Right ventricle myocardium inferior (tissue), 1 donor: ENCODE results near the gene FKBP2. TPM values are rescaled to one million over a fixed set of nuclear protein-coding genes. Genes with fewer than 3 reads are reported as not detected.
A peak's percentile ranks its signal among the peaks of the same experiment; 100 is the strongest.

Source experiments
- ATAC-seq: fragments of 200-7000 bp; cut with Tn5 transposase; one replicate; pipeline ENCODE4 v1.9.1; 2020; ENCODE audit warnings: mild to moderate bottlenecking, moderate library complexity
- DNase-seq: peaks from one replicate; pipeline ENCODE4 v3.0.0; 2021; ENCODE audit errors: missing footprints
- intact Hi-C: fragments of 100-400 bp; cut with DNase I; formaldehyde crosslinking; loops from one replicate; pipeline ENCODE4 v1.11.0; 2022
- total RNA-seq: library from RNA; stranded (reverse); fragmentation: NEBNext Ultra II Directional; extraction: Animal tissue kit (Norgen Biotek cat#: 25700); gene quantifications from one replicate; pipeline ENCODE4 v1.2.1, GENCODE V29; 2021
- donor health status: DM: no; HTN: yes; CAD: no; lungs with severe emphysema.

Gene FKBP2
- total RNA-seq, 1 donor from 2014 or later: 50.6 TPM

DNA sequence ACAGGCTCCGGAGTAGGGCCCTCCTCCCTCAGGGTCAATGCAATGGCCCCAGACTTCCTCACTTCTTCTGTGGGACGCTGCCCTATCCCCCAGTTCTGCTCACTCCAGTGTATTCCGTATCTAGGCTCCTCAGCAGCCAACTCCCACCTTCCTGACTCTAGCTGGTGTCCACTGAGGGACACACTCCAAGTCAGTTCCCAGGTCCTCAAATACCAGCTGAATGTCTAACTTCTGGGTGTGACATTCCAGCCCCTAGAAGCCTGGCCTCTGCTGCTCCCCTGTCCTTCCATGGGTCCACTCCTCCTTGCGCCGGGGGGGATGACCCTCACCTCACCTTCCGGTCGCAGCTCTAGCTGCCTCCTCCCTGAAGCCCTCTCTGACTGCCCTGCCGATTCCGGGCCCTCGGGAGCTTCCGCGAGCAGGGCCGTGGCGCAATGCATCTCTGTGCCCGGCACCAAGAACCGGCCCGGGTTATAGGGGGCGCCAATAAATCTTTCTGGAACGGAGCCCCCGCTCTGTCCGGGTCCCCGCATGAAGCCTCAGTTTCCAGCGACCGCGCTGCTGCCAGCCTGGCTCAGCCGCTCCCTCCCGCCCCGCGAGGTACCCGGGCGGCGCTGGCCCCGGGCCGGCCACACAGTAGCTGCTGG is 28.1 kb downstream of the FKBP2 start:
- peak; percentile 85 for DNase-seq
- intact Hi-C loops: loop anchor here (2.0 kb wide), 2 partner anchors 20 to 36 kb away; partner anchors contain the start of gene ESRRA
- peak; percentile 18 for ATAC-seq

- DNase-seq: peak; percentile 98
- peak; percentile 90 for ATAC-seq
- intact Hi-C loops: loop anchor here (1.0 to 2.0 kb wide), 4 partner anchors 16 to 48 kb away; partner anchors contain the start of genes ESRRA, GPR137 and TRMT112
Observed at GRCh38 chr11:64269540-64270220, 28.8 kb downstream of the FKBP2 start.

- intact Hi-C loops: no loop called here
- ATAC-seq (no peak), DNase-seq (no peak)
Observed at GRCh38 chr11:64275031-64275800, 34.3 kb downstream of the FKBP2 start.

GRCh38 chr11:64275841-64276240 is 34.9 kb downstream of the FKBP2 start:
- intact Hi-C loops: no loop called here
- DNase-seq (no peak), ATAC-seq (no peak)

DNA sequence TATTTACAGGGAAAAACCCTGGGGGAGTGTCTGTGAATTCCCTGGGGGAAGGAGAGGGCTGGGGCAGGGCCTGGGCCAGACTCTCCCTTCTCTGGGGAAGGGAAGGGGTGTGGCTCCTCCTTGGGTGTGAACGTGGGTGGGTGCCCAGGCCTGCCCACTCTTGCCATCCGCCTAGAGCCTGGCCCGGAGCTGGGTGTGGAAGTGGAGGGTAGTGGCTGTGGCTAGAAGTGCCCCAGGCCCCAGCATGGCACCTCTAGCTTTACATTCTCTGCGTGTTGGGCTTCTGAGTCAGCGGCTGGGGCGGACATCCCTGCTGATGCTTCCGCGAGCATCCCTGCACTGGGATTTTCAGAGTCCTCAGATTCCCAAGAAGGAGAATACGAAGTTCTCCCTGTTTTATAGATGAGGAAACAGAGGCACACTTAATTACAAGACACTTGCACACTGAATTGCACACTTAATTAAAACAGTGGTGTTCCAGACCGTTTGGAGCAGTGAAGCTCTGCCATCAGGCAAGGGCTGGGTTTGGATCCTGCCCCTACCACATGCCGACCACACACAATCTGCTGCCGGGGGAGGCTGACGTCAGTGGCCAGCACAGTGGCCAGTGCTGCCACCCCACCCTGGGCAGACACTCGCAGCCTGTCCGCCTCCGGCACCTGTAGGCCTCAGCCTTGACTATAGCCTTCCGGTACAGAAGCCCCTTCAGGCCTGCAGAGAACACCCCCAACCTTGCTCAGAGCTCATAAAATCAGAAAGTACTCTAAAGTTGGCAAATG is 35.9 kb downstream of the FKBP2 start:
- ATAC-seq (no peak), DNase-seq (no peak)
- intact Hi-C loops: no loop called here

GRCh38 chr11:64278576-64279190 is 37.8 kb downstream of the FKBP2 start:
- no peak for ATAC-seq

GRCh38 chr11:64281957-64282770 is 41.3 kb downstream of the FKBP2 start:
- intact Hi-C loops: no loop called here

More at GRCh38 chr11:64278576-64279190, 37.8 kb downstream of the FKBP2 start:
- intact Hi-C loops: no loop called here
- no peak for DNase-seq

GRCh38 chr11:64283092-64283491 is 42.2 kb downstream of the FKBP2 start:
- ATAC-seq: no peak
- DNase-seq: no peak
- intact Hi-C loops: no loop called here

More at GRCh38 chr11:64281957-64282770, 41.3 kb downstream of the FKBP2 start:
- DNase-seq: no peak
- ATAC-seq: no peak

- intact Hi-C loops: loop anchor here (2.0 kb wide), 1 partner anchor 20 kb away; the partner anchor contains the start of gene ESRRA
- peak; percentile 92 for ATAC-seq
Observed at GRCh38 chr11:64284048-64284961, 43.4 kb downstream of the FKBP2 start, which contains the start of gene BAD. Gene BAD (minus strand): TSS chr11:64284665. CDS start chr11:64284368, 297 bp downstream.

GRCh38 chr11:64284962-64285884 is 44.3 kb downstream of the FKBP2 start, which contains the start of gene GPR137:
Gene GPR137 (plus strand): TSS chr11:64285848. CDS start chr11:64286525, 677 bp downstream.
- peak; percentile 93 for DNase-seq
- intact Hi-C loops: loop anchor here (1.0 to 5.0 kb wide), 3 partner anchors 15 to 83 kb away; partner anchors contain the start of gene ESRRA
- ATAC-seq: peak; percentile 74

More at GRCh38 chr11:64284048-64284961, 43.4 kb downstream of the FKBP2 start, which contains the start of gene BAD:
- peak; percentile 96 for DNase-seq

GRCh38 chr11:64285885-64286800 is 45.2 kb downstream of the FKBP2 start:
- DNase-seq: peak; percentile 17
- no peak for ATAC-seq
- intact Hi-C loops: loop anchor here (1.0 to 5.0 kb wide), 3 partner anchors 16 to 84 kb away; partner anchors contain the start of gene ESRRA

DNA sequence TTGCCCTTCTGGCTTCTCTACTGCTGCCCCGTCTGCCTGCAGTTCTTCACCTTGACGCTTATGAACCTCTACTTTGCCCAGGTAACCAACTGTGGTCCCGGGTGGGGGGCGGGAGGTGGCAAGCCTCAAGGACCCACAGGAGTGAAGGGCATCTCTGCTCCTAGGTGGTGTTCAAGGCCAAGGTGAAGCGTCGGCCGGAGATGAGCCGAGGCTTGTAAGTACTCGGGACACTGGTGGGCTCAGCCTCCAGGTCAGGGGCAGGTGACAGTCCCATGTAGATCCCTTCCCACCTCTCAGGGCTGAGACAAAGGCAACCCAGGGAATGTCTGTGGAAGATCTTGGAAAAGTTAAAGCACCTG is 45.9 kb downstream of the FKBP2 start:
- intact Hi-C loops: loop anchor here (5.0 kb wide), 1 partner anchor 84 kb away; no protein-coding TSS in a partner anchor
- ATAC-seq (no peak), DNase-seq (peak; percentile 68)

GRCh38 chr11:64287676-64288352 is 46.9 kb downstream of the FKBP2 start:
- ATAC-seq (no peak), DNase-seq (peak; percentile 50)
- intact Hi-C loops: loop anchor here (5.0 kb wide), 1 partner anchor 86 kb away; no protein-coding TSS in a partner anchor
